NCI-H1417 treated with DMSO at 0.1 percent for 48 hours (cell line): ENCODE results near the gene PYHIN1.

Source experiments
- DNase-seq: peaks from one replicate; lab custom pipeline; 2025; lab: John Stamatoyannopoulos, UW

The PYHIN1 gene

GRCh38 chr1:158931055-158931737, at the start of gene PYHIN1:
TSS of gene PYHIN1 (plus strand) at chr1:158931552. CDS start at chr1:158936911, 5,359 bp downstream.
- no peak for DNase-seq

GRCh38 chr1:158893654-158894053, 37.7 kb upstream of the PYHIN1 start:
- DNase-seq, result no peak

GRCh38 chr1:158898722-158899121, 32.6 kb upstream of the PYHIN1 start:
- no peak for DNase-seq

DNA sequence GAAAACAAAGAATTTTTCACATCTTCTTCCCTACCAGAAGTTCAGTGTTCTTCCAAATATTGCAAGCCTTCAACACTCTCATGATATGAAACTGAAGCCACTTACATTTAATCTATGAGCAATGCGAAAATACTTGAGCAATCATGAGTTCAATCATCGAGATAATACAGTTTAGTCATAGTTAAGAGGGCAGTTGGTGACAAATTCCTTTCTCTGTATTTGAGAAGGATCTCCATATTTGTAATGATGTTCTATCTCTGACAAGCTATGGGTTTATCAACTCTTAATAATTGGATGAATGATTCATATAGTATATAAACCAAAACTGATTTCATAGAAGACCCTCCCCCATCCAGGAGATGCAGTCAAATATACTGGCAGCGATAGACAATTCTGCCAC, 29.7 kb upstream of the PYHIN1 start:
- DNase-seq, result no peak

DNA sequence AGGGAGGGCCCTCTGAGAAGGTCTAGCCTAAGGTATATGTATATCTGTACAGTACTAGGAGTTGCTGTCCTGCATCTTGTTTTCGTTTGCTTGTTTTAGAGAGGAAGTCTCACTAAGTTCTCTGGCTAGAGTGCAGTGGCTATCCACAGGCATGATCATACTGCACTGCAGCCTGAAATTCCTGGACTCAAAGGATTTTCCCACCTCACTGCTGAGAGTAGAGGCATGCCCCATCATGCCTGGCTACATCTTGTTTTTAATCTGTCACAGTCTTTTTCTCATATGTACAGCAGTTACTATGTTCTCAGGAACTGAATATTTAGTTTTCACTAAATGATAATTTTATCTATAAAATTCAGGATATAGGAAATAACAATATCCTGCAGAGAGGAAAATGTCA, 15.3 kb upstream of the PYHIN1 start:
- no peak for DNase-seq

DNA sequence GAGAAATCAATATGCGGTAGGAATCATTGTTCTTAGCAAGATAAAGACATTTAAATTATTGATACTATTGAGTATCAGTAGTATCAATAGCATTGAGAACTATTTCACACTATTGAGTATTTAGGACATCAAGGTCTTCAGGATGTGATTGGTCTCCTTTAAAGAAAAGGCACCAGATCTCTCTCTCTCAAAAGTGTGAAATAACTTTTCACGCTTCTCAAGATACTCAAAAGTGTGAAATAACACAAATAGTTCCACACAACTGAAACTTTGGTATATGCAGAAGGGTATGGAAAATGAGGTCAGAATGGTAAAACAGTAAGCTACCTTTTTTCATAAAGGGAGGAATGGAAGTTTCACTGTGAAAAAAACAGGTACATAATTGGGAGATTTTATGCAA, 6.7 kb upstream of the PYHIN1 start:
- no peak for DNase-seq

- no peak for DNase-seq
These were observed 848 bp upstream of the PYHIN1 start for GRCh38 chr1:158930504-158930903.

GRCh38 chr1:158932171-158932570, 819 bp downstream of the PYHIN1 start:
- no peak for DNase-seq

- DNase-seq, result no peak
These were observed 2.3 kb downstream of the PYHIN1 start for GRCh38 chr1:158933621-158934020.

DNA sequence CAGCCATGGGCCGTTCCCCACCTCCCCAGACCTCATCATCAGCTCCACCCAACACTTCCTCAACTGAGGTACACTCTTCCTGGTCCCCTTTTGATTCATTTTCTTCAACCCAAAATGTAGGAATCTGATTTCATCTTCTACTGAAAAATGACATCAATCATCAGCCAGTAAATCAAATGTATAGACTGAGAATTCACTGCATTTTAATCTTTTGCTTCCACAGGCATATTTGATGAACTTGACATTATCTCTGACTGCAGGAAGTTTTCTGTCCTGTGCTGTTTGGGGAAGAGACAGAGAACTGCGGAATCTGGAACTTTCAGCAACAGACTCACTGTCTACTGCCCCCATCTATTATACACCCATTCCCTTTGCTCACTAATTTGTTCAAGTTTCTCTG, 7.8 kb downstream of the PYHIN1 start:
- no peak for DNase-seq

DNA sequence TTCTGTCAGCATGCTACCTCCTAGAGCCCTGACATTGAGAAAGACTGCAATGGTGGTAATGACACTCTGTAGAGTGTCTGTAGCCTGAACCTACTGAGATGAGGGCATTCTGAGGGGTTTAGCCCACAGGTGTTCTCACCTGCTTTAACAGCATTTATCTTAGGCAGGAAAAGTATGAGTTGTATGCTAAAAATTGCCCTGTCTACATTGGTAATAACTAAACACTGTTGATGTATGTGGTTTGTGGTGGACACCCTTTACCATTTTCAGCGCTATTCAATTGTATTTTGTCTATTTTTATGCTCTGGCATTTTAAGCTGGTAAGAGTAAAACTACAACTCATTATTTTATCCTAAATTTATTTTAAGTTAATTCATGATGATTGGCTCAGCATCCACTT, 10.0 kb downstream of the PYHIN1 start:
- DNase-seq, result no peak

GRCh38 chr1:158942490-158942889, 11.1 kb downstream of the PYHIN1 start:
- DNase-seq, result no peak

DNA sequence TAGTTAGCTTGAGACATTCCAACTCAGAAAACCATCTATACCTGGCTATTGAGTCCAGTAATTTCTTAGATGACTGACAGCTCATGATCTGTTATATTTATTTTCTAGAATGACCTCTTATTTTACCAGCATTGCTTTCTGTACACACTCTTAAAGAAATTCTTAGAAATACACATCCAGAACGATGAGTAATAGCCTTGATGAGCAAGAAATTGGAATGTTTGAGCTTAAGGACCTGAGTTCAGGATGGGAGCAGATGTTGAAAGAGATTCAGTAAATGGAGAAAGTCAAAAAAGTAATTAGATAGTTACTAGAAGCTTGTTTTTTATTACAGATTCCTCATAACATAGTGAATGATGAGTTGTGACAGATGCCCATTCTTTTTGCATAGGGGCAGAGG, 11.7 kb downstream of the PYHIN1 start:
- DNase-seq, result no peak

DNA sequence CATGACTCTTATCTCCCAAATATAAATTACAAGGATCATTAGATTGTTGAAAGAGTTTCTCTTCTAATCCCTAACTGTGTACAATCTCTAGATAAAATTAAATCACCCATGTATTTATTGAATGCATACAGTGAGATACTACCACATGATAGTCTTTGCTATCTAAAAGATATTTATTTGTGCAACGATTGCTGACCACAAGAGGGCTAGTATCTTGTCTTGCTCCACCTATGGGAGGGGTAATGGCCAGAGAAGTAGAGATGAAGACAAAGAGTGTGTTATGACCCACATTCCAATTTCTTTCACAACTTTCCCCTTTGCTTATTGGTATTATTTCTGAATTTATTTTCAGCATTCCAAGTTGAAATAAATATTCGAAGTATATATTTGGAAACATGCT, 13.7 kb downstream of the PYHIN1 start:
- DNase-seq, result no peak

- DNase-seq, result no peak
These were observed 15.4 kb downstream of the PYHIN1 start for GRCh38 chr1:158946785-158947184.

DNA sequence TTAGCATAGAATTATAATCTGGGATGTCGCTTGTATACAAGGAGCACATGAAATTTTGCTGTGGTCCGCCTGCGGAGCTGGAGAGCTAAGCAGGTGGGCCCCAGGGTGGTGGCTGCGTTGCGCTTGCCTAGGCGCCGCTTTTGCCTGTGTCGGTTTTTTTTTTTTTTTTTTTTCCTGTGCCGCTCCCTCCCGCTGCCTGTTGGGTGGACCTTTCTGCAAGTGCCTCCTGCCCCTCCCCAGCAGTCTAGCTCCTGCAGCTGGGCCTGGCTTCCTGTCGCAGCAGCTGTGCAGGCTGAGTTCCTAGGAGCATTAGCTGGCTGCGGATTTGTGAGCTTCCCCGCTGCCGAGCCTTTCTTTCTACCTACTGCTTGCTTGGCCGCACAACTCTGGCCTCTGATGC, 20.6 kb downstream of the PYHIN1 start:
- no peak for DNase-seq

DNA sequence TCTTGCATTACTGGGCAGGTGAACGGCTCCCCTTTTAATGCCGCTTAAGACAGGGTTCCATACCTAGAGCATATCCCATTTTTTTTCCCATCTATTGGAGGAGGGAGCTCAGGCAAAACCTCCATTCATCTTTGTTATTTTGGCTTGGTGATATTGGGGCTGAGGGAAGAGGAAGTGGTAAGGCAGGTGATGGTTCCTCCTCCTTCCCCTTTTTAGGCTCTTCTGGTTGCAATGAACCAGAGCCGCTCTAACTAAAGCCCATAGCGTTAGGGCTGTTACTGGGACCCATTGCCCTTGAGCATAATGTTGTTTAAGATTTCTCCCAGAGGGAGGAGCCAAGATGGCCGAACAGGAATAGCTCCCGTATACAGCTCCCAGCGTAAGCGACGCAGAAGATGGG, 21.1 kb downstream of the PYHIN1 start:
- no peak for DNase-seq

GRCh38 chr1:158961178-158961577, 29.8 kb downstream of the PYHIN1 start:
- DNase-seq, result no peak

DNA sequence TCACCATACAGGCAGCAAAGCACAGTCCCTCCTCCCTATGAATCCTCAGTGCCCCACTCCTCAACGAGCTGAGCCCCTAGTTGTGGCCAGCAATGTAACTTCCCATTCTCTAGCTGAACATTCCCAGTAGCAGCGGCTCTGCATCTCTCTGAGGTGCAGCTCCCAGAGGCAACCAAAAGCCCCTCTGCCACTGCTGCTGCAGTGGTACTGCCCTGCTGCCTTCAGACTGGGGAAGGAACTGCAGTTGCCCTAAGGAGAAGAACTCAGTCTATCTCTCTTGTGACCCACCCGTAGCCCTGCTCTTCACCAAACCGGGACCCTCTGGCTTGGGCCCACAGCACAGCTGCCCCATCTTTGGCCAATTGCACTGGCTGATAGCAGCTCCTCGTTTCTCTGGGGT, 31.6 kb downstream of the PYHIN1 start:
- no peak for DNase-seq

- no peak for DNase-seq
These were observed 37.8 kb downstream of the PYHIN1 start for GRCh38 chr1:158969166-158969565.

DNA sequence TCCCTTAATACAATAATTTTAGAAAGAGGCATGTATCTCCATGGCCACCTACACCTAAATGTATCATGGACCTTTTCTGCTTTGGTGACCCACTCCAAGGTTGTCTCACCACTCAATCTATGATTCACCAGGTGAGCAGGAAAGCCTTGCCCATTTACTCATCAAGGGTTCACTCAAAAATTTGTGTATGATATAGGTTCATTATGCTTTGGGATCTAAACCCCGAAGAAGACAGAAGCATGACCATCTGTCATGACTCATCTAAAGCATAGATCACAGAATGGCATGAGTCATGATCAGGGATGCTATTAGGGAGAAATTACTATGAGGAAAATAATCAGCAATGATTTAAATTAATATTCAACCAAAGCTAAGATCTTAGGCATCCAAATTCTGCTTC, 38.5 kb downstream of the PYHIN1 start:
- no peak for DNase-seq

DNA sequence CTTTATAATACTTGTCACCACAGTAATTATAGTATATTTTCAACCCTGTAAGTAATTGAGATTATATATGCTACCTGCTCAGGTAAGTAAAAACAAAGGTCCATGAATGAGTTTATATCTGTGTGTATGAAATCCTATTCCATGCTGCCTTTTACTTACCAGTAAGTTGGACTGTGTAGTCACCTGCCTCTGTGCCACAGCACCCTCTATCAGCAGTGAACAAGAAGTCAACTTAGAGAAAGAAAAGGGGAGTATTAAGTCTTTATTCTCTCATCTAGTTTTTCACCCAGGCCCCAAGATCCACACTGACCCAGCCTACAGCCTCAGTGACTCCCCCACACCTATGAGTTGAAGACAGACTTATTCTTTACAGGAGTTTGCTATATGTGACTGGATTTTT, 41.5 kb downstream of the PYHIN1 start:
- DNase-seq, result no peak

GRCh38 chr1:158976219-158976618, 44.9 kb downstream of the PYHIN1 start:
- no peak for DNase-seq

DNA sequence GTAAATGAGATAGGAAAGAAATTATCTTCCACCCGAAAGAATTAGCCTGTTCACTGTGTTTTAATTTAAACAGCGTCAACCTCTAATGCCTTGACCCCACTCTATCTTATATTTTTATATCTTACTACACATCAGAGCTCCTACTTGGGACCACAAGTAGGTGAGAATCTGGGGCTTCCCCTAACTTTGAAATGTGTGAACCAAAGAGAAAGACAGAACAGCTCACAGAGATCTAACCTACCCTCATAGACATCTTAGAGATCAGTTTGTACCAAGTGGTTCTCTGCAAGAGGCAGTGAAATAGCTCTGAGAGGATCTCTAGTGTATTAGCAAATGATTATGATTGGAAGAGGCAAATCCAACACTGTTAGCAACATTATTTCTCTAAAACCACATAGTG, 47.4 kb downstream of the PYHIN1 start:
- no peak for DNase-seq

DNA sequence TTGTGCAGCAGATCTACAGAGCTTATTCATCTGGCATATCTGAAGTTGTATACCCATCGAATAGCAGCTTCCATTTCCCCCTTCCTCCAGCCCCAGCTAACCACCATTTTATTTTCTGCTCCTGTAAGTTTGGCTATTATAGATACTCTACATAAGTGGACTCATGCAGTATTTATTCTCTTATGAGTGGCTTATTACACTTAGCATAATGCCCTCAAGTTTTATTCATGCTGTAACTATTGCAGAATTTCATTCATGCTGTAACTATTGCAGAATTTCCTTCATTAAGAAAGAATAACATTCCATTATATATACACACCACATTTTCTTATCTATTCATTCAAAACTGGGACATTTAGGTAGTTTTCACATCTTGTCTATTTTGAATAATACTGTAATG, 47.9 kb downstream of the PYHIN1 start:
- no peak for DNase-seq
